Spleen (tissue), 11 donors: ENCODE results near the gene BLCAP. TPM values are rescaled to one million over a fixed set of nuclear protein-coding genes. Genes with fewer than 3 reads are reported as not detected.

ENCODE experiments used
- DNase-seq: peaks from one replicate; pipeline ENCODE4 v3.0.0-alpha.2; 2020
- H3K27ac ChIP-seq, 8 donors: fragments of 200-600 bp; sonication (generic) in 7 of 8; 1 replicate in 4 of 8; 2 replicates in 4 of 8; pipeline versions ENCODE4 v1.5.0 to v1.8.0; 2016 to 2021; ENCODE audit warnings: inconsistent platforms in 4 of 8, mild to moderate bottlenecking in 4 of 8, moderate library complexity in 1 of 8
- H3K27me3 ChIP-seq, 7 donors: fragments of 200-600 bp; sonication (generic) in 6 of 7; replicated peaks in 1 of 7; 1 replicate in 4 of 7; 2 replicates in 3 of 7; pipeline versions ENCODE4 v1.5.0 to v1.8.0; 2016 to 2021; ENCODE audit warnings: inconsistent platforms in 3 of 7, mild to moderate bottlenecking in 1 of 7
- H3K36me3 ChIP-seq, 6 donors: fragments of 200-600 bp; sonication (generic) in 5 of 6; 1 replicate in 4 of 6; 2 replicates in 2 of 6; pipeline versions ENCODE4 v1.5.0 to v1.8.0; 2016 to 2021; ENCODE audit warnings: inconsistent platforms in 2 of 6
- H3K4me1 ChIP-seq, 6 donors: fragments of 200-600 bp; sonication (generic) in 5 of 6; 1 replicate in 3 of 6; 2 replicates in 3 of 6; pipeline versions ENCODE4 v1.5.0 to v1.8.0; 2016 to 2021; ENCODE audit warnings: inconsistent platforms in 3 of 6
- H3K4me3 ChIP-seq, 8 donors: fragments of 200-600 bp; sonication (generic) in 7 of 8; 1 replicate in 4 of 8; 2 replicates in 4 of 8; pipeline versions ENCODE4 v1.5.0 to v1.8.0; 2016 to 2021; ENCODE audit warnings: inconsistent platforms in 4 of 8, mild to moderate bottlenecking in 4 of 8, moderate library complexity in 2 of 8
- H3K9me3 ChIP-seq, 8 donors: fragments of 200-600 bp; sonication (generic) in 7 of 8; 1 replicate in 4 of 8; 2 replicates in 4 of 8; pipeline versions ENCODE4 v1.5.0 to v1.8.0; 2016 to 2021; ENCODE audit warnings: inconsistent platforms in 4 of 8
- POLR2A ChIP-seq, 3 donors: fragments of 450-650 bp; IDR thresholded peaks; one replicate each; pipeline ENCODE4 v1.5.1; 2017; ENCODE audit warnings: antibody characterized with exemption in 3 of 3, mild to moderate bottlenecking in 1 of 3
- POLR2AphosphoS5 ChIP-seq, 3 donors: sonication (generic); formaldehyde crosslinking; IDR thresholded peaks; one replicate each; pipeline ENCODE4 v1.5.1; 2017; ENCODE audit warnings: antibody characterized with exemption in 3 of 3
- WGBS, 5 donors: extraction: QIAGEN DNeasy Blood & Tissue Kit in 3 of 5; methylation state at CpG; one replicate each; pipeline versions ENCODE4 v1.1.5 to v1.1.7; 2013 to 2018; 5-methylcytosine and 5-hydroxymethylcytosine counted together
- intact Hi-C: fragments of 100-400 bp; cut with DNase I; formaldehyde crosslinking; loops from one replicate; pipeline ENCODE4 v1.15.0; 2023; ENCODE audit warnings: low total_unique reads
- polyA plus RNA-seq, 3 donors: library from polyadenylated mRNA; stranded (reverse); fragments of 200-250 nt; gene quantifications; one replicate each; pipeline ENCODE4 v1.2.1, GENCODE V29; 2013
- total RNA-seq, 7 donors: library from RNA; depleted of rRNA in 3 of 7; stranded (reverse); fragments of >200 nt in 3 of 7; fragmentation: NEBNext Ultra II Directional in 4 of 7; extraction: Animal tissue kit (Norgen Biotek cat#: 25700) in 4 of 7; gene quantifications; one replicate each; pipeline versions ENCODE4 v1.1.0 to v1.2.1, GENCODE V29; 2016 to 2021
- TF ChIP-seq, protein P1 (sequence below), 11 experiments: fragments of 200-600 bp in 7 of 11; fragments of 450-650 bp in 4 of 11; sonication (generic) in 4 of 11; IDR thresholded peaks in 8 of 11; conservative IDR thresholded peaks in 3 of 11; 1 replicate in 7 of 11; 2 replicates in 4 of 11; pipeline versions ENCODE4 v1.4.0 to v1.8.0; 2016 to 2021; ENCODE audit warnings: antibody characterized with exemption in 11 of 11, inconsistent platforms in 4 of 11, mild to moderate bottlenecking in 1 of 11
- donor health status: healthy with polysubstance abuse.
- donor health status: DM: no; HTN: no; CAD: no; lungs with moderate emphysema.
- donor health status: DM: no; HTN: no; CAD: no.
- donor health status: Bipolar disorder and iron deficiency.
- donor health status: healthy.
- donor health status: DM: no; HTN: no; CAD: no.
- donor health status: DM: yes; HTN: yes; CAD: no.

BLCAP gene
- total and polyA plus RNA-seq, 10 donors: 56.8 to 94.7 (median 67.3) TPM

DNA sequence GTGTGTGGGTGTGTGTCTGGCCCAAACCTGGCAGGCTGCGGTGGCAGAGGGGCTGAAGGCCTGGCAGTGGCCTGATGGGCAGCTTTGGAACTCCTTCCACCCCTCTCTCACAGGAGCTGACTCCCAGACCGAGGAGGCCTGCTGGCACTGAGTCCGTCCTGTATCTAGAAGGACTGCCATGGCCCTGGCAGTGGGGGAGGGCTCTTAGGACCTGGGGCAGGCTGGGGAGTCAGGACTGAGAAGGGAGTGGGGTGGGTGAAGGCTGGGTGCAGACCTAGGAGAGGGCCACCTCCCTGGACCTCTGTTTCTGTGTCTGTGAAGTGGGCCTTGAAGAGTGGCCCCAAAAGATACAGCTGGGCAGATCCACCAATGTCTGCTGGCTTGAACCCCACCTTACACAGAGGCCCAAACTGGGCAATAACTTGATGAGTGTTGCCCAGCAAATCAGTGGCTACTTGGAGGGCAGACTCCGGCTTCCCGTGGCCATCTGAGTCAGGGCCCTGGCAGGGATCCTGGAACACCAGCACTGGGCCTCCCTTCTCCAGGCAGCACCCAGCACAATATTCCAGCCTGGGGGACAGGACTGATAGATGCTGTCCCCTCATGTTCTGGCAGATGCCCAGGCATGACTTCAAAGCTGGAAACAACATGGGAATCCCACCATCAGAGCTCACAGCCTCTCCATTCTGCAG, 46.7 kb upstream of the BLCAP start:
- Histone ChIP-seq H3K36me3 (no peaks in the 10 kb centered on the region), H3K27me3 (peaks cover 0 to 38% (median 0%) of the 10 kb centered on the region in 7 donors), H3K4me1 (peaks cover 0 to 16% (median 7%) of the 10 kb centered on the region in 6 donors), H3K4me3 (no peak overlapping the region), H3K9me3 (no peaks in the 10 kb centered on the region), H3K27ac (no peak overlapping the region)
- WGBS, 5 donors: 83 to 91% (median 85%) methylated on average over 2 to 5 of the region's 5 CpGs
- DNase-seq: no peak
- intact Hi-C loops: no loop called here
- TF ChIP-seq POLR2AphosphoS5 (IDR thresholded peaks at IDR 0.05) (no peak), POLR2A (IDR thresholded peaks at IDR 0.05) (no peak)
- TF ChIP-seq, protein P1, sequence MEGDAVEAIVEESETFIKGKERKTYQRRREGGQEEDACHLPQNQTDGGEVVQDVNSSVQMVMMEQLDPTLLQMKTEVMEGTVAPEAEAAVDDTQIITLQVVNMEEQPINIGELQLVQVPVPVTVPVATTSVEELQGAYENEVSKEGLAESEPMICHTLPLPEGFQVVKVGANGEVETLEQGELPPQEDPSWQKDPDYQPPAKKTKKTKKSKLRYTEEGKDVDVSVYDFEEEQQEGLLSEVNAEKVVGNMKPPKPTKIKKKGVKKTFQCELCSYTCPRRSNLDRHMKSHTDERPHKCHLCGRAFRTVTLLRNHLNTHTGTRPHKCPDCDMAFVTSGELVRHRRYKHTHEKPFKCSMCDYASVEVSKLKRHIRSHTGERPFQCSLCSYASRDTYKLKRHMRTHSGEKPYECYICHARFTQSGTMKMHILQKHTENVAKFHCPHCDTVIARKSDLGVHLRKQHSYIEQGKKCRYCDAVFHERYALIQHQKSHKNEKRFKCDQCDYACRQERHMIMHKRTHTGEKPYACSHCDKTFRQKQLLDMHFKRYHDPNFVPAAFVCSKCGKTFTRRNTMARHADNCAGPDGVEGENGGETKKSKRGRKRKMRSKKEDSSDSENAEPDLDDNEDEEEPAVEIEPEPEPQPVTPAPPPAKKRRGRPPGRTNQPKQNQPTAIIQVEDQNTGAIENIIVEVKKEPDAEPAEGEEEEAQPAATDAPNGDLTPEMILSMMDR (IDR thresholded peaks at IDR 0.05 in 8 of 11, conservative IDR thresholded peaks at IDR 0.05 in 3 of 11): no peak

DNA sequence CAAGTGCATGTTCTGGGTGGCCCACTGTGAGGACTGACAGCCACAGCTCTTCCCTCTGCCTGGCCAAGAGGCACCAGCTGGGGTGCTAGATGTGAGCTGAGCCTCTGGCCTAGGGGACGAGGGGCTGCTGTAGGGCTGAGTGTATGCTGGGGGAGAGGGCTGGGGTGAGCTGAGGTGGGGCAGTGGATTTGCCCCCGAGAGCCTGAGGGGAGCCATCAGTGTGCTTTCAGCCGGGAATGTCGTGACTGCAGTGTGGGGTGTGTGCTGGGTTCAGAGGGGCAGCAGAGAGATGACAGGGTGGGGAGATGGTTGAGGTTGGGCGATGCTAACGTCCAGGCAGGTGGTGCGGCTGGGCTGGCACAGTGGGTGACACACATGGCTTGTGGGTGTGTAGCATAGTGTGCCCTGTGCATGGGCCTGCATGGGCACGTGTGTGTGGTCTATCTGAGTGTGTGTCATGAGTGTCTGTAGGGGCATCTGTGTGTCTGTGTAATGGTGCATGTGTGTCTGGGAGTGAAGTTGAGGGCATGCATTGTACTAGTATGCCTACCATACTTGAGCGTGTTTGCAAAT, 46.0 kb upstream of the BLCAP start:
- DNase-seq: no peak
- peaks cover 0 to 16% (median 7%) of the 10 kb centered on the region in 6 donors for H3K4me1 ChIP-seq
- H3K9me3 ChIP-seq: no peaks in the 10 kb centered on the region
- TF ChIP-seq, protein P1 (IDR thresholded peaks at IDR 0.05 in 8 of 11, conservative IDR thresholded peaks at IDR 0.05 in 3 of 11): no peak
- no peak for TF ChIP-seq POLR2A (IDR thresholded peaks at IDR 0.05)
- no peak for TF ChIP-seq POLR2AphosphoS5 (IDR thresholded peaks at IDR 0.05)
- H3K36me3 ChIP-seq: no peaks in the 10 kb centered on the region
- WGBS, 5 donors: 70 to 86% (median 81%) methylated on average over 9 of the region's 9 CpGs
- no peak overlapping the region for H3K4me3 ChIP-seq
- intact Hi-C loops: no loop called here
- H3K27me3 ChIP-seq: peaks cover 0 to 38% (median 0%) of the 10 kb centered on the region in 7 donors
- H3K27ac ChIP-seq: no peak overlapping the region

DNA sequence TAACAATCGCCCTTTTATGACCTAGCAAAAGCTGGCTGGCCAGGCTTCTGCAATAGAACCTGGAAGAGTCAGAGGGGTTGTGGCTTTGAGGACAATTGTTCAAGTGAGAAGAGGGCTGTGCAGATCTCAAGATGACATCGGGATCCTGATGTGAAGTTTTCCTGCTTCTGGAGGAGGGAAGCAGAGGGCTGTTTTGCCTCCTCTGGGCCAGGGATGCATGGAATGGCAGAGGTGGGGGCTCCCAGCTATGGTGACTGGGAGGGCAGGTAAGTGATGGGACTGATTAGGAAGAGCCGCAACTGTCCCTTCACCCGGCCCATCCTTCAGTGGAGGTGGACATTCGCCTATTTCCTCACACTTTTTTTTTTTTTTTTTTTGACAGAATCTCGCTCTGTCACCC, 43.4 kb upstream of the BLCAP start:
- Histone ChIP-seq H3K27me3 (peaks cover 0 to 61% (median 4%) of the 10 kb centered on the region in 7 donors), H3K9me3 (no peaks in the 10 kb centered on the region), H3K36me3 (no peaks in the 10 kb centered on the region), H3K4me3 (no peak overlapping the region), H3K4me1 (peaks cover 0 to 15% (median 2%) of the 10 kb centered on the region in 6 donors), H3K27ac (no peak overlapping the region)
- TF ChIP-seq, protein P1 (IDR thresholded peaks at IDR 0.05 in 8 of 11, conservative IDR thresholded peaks at IDR 0.05 in 3 of 11): no peak
- TF ChIP-seq POLR2AphosphoS5 (IDR thresholded peaks at IDR 0.05) (no peak), POLR2A (IDR thresholded peaks at IDR 0.05) (no peak)
- intact Hi-C loops: no loop called here
- no peak for DNase-seq
- WGBS, 5 donors: 73 to 85% (median 77%) methylated on average over 6 of the region's 6 CpGs

DNA sequence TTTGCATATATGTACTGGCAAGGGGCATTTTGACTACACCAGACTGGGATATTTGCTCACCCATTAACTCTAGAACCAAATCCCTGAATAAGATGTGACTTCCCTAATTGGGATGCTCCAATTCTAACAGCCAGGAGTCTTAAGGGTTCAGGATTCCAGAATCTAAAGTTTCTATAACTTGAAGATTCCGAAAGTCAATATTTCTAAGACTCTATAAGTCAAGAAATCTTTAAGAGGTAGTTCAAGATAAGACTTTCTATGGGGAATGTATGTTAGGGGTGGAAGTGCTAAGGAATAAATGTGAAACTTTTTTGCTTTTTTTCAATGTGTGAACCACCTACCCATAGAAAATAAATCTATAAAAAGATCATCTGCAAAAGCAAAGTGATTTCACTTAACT, 42.7 kb upstream of the BLCAP start:
- TF ChIP-seq, protein P1 (IDR thresholded peaks at IDR 0.05 in 8 of 11, conservative IDR thresholded peaks at IDR 0.05 in 3 of 11): no peak
- TF ChIP-seq POLR2A (IDR thresholded peaks at IDR 0.05) (no peak), POLR2AphosphoS5 (IDR thresholded peaks at IDR 0.05) (no peak)

More for the DNA sequence above, 42.7 kb upstream of the BLCAP start:
- Histone ChIP-seq H3K4me1 (peaks cover 0 to 10% (median 0%) of the 10 kb centered on the region in 6 donors), H3K4me3 (no peak overlapping the region), H3K27ac (no peak overlapping the region), H3K27me3 (peaks cover 0 to 67% (median 4%) of the 10 kb centered on the region in 7 donors), H3K9me3 (no peaks in the 10 kb centered on the region), H3K36me3 (no peaks in the 10 kb centered on the region)
- intact Hi-C loops: no loop called here
- 86 to 95% (median 91%) methylated on average over 1 of the region's 1 CpG for WGBS, 5 donors
- no peak for DNase-seq
